ENCODE measurements around the gene TXNDC12. TPM values are rescaled to one million over a fixed set of nuclear protein-coding genes. Genes with fewer than 3 reads are reported as not detected.
"Not testable (repeated sequence)": the region's sequence is repeated elsewhere in the genome, so short reads cannot be mapped to it uniquely, and the experiment has no call there.

TXNDC12 gene
- polyA plus RNA-seq, 5 donors: 52.1 to 60.9 (median 58.0) TPM

DNA sequence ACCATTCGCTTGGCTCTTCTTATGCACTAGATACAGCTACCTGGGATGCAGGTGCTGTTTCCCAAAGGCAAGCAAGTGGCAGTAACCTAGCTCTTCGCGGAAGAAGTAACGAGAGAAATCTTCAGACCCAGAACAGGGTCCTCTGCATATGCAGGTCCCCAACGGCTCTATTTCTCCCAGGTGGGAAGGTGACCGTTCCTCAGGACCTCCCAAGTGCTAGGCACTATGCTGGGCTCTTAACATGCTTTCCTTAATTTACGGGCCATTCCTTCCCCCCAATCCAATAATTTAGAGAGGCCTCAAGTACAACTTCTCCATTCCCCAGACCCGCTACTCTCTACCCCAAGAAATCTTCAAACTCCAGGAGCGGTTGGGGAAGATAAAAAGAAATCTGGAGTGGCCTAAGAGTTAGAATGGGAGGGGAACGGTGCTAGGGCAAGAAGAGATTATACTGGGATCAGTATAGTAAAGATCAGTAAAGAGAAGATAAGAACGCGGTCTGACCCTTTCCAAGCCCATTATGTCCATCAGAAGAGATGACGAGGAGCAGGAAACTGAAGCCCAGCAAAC is 410 bp downstream of the TXNDC12 start:
- no peak for DNase-seq

DNA sequence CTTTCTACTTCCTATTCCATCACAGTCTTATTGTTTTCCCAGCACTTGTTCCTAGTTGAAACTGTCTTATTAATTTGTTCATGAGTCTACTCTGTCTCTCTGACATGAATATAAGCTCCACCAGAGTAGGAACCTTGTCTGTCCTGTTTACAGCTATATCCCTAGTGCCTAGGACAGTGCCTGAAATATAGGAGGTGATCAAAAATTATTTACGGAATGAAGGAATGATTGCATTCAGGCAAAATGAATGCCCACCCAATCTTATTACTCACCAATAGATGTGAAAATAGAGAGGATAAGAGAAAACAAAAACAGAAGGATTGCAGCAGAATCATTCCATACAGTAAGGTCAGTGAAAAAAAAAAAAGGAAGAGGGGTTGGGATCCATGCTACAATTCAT is 1.1 kb downstream of the TXNDC12 start:
- no peak for DNase-seq

DNA sequence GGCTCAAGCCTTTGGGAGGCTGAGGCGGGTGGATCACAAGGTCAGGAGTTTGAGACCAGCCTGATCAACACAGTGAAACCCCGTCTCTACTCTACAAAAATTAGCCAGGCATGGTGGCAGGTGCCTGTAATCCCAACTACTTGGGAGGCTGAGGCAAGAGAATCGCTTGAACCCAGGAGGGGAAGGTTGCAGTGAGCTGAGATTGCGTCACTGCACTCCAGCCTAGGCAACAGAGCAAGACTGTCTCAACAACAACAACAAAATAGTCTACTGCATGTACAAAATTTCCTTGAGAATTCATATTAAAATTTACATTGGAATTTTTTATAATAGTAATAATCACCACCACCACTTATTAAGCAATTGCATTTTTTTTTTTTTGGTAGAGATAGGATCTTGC is 5.7 kb downstream of the TXNDC12 start:
- DNase-seq: not testable (repeated sequence)

DNA sequence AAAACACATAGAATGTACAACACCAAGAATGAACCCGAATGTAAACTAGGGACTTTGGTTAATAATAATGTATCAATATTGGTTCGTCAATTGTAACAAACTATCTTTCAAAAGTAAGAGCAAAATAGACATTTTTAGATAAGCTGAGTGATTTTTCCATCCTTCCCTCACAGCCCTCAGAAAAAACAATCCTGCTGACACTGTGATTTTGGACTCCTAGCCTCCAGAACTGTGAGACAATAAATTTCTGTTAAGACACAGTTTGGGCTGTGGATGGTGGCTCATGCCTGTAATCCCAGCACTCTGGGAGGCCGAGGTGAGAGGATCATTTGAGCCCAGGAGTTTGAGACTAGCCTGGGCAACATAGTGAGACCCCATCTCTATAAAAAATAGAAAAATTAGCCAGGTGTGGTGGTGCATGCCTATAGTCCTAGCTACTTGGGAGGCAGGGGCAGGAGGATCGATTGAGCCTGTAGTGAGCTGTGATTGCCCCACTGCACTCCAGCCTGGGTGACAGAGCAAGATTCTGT is 9.3 kb downstream of the TXNDC12 start:
- DNase-seq: not testable (repeated sequence)

DNA sequence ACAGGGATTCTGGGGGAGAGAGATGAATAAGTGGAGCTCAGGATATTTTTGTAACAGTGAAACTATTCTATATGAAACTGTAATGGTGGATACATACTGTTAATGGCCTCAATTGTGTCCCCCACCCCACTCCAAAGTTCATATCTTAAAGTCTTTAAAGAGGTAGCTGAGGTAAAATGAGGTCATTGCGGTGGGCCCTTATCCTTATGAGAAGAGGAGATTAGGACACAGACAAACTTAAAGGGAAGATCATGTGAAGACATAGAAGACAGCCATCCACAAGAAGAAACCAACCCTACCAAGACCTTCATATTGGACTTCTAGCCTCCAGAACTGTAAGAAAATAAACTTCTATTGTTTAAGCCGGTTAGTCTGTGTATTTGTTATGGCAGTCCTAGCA is 9.8 kb downstream of the TXNDC12 start:
- no peak for DNase-seq

DNA sequence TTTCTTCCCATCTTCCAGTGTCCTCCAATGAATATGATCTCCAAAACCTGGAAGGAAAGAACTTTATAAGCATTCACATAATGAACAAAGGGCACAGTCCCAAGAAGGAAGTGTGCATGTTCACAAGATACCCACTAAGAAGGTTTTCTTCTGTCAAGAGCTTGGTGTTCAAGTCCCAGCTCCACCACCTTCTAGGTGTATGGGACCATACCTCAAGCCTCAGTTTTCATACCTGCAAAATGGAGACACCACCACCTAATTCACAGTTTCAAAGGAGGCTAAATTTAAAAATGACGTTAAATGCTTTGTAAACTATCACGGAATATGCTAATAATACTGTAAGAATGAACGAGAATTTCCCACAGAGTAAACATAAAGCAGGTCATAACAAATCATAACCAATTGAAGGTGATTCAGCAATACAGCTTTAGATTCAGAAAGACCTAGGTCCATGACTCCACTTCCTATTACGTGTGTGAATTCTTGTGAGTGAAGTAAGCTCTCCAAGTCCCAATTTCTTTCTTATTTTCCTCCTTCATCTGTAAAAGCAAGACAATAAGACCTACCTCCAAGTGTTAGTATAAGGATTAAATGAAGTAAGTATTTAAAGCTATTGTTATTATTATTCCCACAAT is 13.3 kb downstream of the TXNDC12 start:
- no peak for DNase-seq

DNA sequence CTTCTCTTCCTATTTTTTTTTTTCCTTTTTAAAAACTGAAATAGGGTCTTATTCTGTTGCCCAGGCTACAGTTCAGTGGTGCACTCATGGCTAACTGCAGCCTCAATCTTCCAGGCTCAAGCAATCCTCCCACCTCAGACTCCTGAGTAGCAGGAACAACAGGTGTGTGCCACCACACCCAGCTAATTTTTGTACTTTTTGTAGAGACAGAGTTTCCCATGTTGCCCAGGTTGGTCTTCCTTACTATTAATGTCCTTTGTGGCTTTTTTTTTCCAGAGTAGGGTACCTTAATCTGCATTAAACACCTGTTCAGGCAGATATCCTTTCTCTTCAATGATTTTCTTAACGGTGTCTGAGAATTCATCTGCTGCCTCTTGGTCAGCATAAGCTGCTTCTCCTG is 17.1 kb downstream of the TXNDC12 start:
- no peak for DNase-seq

DNA sequence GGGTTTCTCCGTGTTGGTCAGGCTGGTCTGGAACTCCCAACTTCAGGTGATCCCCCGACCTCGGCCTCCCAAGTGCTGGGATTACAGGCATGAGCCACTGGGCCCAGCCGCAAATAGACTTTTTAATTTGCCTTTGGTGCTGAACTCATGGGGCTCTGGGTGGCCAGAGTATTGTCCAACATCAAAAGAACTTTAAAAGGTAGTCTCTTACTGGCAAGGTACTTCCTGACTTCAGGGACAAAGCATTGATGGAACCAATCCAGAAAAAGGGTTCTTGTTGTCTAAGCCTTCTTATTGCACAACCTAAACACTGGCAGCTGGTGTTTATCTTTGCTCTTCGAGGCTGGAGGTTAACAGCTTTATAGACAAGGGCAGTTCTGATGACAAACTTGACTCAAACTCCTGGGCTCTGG is 17.6 kb downstream of the TXNDC12 start:
- DNase-seq: no peak

DNA sequence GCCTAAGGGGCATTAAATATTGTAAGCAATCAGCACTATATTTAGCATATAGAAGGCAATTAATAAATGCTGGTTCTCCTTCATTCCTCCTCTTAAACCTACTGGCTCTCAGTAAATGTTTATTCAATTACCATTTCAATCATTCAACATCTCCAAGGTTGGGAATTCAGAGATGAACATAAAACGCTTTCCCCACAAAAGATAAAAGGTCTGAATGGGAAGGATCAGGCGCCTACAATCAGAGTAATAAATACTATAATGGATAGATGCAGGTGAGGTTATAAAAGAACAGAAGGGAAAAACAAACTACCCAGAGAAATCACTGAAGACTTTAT is 21.0 kb downstream of the TXNDC12 start:
- no peak for DNase-seq

DNA sequence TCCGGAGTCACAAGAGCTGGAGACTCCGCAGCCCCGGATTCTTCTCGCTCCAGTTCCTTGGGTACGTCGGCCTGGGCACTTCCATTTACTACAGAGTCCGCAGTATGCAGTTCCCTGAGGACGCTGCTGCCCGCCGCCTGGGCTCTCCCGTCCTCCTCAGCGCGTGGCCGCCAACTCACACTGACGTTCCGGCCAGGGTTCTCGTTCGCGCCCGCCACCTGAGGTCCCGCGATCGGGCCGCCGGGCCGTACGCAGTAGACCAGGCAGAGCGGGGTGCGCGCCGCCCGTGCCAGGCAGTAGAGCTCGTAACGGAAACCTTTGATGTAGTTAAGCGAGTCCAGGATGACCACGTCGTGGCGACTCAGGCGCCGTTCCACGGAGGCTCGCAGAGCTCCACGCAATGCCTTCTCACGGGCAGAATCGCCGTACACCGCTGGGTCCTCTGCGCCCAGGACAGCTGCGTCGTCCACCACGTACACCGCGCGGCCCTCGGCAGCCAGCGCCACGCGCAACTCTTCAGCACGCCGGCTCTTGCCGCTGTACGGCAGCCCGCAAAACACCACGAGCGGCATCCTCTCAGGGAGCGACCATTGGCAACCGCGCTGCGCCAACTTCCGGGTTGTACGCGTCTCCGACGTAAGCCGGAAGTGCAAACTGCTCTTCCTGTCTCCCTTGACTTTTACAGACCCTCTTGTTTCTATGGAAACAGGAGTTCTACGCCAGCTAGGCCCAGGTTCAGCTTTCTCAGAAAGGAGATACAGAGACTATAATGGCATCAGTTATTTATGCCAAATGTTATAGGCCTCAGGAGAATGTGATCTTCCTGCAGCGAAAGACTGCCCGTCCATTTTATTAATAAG is 21.6 kb downstream of the TXNDC12 start, which contains the start of gene KTI12:
KTI12 (minus strand) TSS at position 621 of the 860 bp plus-strand sequence; CDS start at position 572, 49 bp downstream.
- peak; percentile 90 to 91 for DNase-seq

DNA sequence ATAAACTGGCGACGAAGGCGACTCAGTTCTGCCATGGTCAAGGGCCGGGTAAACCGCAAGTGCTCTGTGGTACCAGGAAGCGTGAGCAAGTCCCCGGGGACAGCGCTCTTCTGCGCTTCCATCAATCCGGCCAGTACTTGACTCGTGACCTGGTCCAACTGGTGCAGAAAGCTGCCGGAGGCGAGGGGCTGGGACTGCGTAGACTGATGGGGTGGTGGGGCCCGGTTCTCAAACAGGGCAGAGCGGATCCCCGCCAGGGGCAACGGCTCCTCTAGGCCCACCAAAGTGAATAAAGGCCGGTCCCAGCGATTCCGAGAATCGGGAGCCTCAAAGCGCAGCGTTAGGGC is 22.2 kb downstream of the TXNDC12 start:
- peak in 1 of 2 donors; percentile 10 for DNase-seq

DNA sequence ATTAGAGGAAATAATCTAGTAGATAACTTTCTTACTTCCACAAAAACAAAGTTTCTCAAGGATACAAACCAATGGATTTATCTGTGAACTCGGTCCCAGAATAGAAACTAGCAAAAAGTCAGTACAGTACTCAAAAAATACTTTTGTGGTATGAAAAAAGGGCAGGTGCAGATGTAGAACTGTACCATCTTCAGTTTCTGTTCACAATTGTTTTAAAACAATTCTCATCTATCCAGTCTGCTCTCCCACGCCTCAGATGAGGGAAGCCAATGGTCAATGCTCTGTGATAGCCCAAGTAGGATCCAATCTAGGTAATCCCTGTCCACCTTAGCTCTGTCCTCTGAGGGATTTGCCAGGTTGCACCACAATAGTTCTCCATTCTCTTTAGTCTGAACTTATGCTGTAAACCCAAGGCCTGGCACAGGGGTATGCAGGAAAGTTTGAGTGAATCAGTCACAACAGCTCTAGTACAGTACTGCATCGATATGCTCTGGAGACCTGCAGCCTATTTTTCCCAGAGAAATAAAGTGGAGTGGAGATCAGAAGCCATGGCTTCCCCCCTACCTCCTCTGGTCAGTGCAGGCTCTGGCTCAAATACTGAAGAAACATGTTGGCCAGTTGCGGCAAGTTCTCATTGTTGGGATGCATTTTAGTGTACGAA is 22.7 kb downstream of the TXNDC12 start:
- DNase-seq: no peak

DNA sequence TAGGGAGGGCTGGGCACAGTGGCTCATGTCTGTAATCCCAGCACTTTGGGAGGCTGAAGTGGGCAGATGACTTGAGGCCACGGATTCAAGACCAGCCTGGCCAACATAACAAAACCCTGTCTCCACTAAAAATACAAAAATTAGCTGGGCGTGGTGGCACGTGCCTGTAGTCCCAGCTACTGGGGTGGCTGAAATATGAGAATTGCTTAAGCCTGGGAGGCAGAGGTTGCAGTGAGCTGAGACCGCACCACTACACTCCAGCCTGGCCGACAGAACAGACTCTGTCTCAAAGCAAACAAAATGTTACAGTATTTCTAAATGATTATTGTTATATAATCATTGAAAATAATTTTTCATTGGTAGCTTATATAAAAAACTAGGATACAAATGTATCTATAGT is 26.2 kb downstream of the TXNDC12 start:
- not testable (repeated sequence) for DNase-seq

DNA sequence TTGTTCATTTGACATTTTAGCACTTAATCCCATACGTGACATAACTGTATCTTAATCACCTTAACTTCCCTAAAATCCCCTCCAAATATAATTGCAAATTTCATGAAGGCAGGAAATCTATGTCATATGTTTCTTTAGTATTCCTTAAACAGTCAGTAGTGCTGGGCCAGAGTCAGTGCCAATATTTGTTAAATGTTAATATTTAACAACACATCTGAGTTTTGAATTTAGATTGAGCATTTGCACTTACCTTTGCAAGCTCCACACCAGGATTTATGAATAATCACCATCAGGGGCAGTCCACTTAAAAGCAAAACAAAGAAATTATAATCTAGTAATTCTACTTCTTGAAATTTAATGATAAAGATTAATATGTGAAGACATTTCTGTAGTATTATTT is 26.7 kb downstream of the TXNDC12 start:
- DNase-seq: no peak

DNA sequence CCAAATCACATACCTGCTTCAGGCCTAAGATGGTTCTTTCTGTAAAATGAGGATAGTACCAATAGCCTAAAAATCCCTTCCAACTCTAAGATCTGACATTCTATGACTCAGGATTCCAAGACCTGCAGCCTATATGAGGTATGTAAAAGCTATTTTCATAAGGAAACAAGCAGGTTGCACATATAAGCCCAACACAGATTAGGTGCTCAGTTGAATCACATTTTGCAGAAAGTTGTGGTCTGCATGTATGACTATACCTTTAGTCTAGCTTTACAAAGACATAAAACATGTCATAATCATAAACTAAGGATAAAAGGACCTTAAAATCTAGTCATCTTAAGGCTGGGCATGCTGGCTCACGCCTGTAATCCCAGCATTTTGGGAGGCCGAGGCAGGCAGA is 28.7 kb downstream of the TXNDC12 start:
- no peak for DNase-seq

DNA sequence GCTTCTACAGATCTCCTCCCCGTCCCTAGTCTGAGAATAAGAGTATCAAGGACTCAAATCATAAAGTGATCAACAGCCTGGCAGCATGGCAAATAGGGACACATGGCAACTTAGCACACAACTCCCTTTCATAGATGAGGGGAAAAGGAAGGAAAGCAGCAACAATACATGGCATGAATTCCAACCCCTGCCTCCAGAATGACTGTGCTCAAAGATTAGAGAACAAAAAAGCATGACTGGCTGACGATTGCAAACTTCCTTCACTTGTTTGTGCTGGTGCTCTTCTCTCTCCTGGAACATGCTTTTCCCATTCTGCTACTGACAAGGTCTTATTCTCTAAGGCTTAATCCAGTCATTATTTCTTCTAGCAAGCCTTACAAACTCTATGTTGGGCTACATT is 32.9 kb downstream of the TXNDC12 start:
- DNase-seq: no peak

DNA sequence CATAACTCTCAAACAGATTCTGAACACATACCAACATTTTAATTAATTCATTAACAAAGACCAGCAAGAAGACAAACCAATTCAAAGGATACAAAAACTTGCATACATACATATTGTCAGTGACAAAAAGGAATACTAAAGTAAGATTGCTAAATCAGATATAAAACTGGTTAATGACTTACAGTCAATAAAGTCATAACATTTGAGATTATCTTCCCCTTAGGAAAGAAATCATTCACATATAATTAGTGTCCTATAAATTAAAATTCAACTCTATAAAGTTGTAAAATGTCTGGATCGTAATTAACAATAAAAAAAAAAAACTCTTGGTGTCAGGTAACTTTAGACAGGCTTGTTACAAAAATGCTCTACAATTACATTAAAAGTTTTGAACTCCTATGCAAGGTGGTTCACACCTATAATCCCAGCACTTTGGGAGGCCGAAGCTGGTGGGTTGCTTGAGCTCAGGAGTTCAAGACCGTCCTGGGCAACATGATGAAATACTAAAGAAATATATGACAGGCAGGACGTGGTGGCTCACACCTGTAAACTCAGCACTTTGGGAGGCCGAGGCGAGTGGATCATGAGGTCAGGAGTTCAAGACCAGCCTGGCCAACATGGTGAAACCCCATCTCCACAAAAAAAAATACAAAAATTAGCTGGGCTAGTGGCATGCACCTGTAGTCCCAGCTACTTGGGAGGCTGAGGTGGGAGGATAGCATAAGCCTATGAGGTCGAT is 46.8 kb downstream of the TXNDC12 start:
- DNase-seq: no peak

DNA sequence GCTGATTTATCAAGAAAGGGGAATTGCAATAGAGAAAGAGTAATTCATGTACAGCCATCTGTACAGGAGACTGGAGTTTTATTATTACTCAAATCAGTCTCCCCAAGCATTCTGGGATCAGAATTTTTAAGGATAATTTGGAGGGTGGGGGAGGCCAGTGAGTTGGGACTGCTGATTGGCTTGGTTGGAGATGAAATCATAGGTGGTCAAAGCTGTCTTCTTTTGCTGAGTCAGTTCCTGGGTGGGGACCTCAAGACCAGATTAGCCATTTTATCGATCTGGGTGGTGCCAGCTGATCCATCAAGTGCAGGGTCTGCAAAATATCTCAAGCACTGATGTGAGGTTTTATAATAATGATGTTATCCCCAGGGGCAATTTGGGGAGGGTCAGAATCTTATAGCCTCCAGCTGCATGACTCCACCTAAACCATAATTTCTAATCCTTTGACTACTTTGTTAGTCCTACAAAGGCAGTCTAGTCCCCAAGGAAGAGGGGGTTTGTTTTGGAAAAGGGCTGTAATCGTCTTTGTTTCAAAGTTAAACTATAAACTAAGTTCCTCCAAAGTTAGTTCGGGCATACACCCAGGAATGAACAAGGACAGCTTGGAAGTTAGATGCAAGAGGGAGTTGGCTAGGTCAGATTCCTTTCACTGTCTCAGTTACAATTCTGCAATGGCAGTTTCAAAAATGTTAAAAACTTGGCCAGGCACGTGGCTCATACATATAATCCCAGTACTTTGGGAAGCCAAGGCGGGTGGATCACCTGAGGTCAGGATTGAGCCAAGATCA is 47.6 kb downstream of the TXNDC12 start:
- no peak for DNase-seq

DNA sequence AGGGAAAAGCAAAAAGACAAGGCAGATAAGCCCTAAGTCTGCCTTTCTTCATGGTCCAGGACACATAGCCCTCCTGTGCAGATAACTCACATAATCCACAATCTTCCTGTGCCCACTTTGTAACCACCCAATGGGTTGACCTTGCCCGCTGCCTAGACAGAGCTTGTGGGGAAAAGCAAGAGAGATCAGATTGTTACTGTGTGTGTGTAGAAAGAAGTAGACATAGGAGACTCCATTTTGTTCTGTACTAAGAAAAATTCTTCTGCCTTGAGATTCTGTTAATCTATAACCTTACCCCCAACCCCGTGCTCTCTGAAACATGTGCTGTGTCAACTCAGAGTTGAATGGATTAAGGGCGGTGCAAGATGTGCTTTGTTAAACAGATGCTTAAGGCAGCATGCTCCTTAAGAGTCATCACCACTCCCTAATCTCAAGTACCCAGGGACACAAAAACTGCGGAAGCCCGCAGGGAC is 48.9 kb downstream of the TXNDC12 start:
- not testable (repeated sequence) for DNase-seq

DNA sequence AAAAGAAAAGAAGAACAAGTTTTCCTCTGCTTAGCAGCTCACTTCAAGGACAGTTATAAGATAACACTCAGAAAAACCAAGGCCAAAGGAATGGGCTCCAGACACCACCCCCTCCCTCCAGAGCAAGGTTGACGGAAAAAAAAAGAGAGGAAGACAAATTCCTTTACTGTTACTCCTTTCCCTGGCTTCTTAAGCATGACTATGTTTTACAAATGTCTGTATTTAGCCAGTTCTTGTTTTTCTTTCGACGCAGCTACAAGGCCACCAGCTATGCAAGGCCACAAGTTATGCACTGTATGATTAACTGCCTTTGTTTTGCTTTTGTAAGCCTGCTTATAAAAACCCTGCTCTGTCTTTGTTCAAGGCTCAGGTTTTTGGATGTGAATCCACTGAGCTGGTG is 49.4 kb downstream of the TXNDC12 start:
- DNase-seq: not testable (repeated sequence)

DNA sequence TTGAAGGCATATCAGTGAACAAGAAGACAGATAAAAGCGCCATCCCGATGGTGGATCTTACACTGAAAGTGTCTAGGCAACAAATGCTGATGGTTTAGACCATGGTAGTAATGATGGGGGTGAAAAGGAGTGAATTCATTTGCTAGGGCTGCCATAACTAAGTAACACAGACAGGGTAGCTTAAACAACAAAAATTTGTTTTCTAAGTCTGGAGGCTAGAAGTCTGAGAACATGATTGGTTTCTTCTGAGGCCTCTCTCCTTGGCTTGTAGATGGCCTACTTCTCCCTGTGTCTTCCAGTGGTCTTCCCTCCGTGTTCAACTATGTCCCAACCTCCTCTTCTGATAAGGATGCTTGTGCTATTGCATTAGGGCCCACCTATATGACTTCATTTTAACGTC is 51.1 kb downstream of the TXNDC12 start:
- DNase-seq: no peak

Measured in right lung (tissue), 5 donors.